NCI-H226 (cell line): Measurements from ENCODE around the gene UBXN7.
"Not testable (repeated sequence)": the region's sequence is repeated elsewhere in the genome, so short reads cannot be mapped to it uniquely, and the experiment has no call there.

ENCODE experiments used
- DNase-seq: peaks from one replicate; pipeline ENCODE4 v3.0.0-alpha.2; 2015

UBXN7 gene

GRCh38 chr3:196315821-196316220 lies 116.4 kb downstream of the UBXN7 start:
- no peak for DNase-seq

GRCh38 chr3:196314597-196314996 lies 117.6 kb downstream of the UBXN7 start:
- DNase-seq, result no peak

- DNase-seq, result not testable (repeated sequence)
Observed at GRCh38 chr3:196314086-196314485, 118.1 kb downstream of the UBXN7 start.

- not testable (repeated sequence) for DNase-seq
Observed at GRCh38 chr3:196302960-196303359, 129.3 kb downstream of the UBXN7 start.

- not testable (repeated sequence) for DNase-seq
Observed at GRCh38 chr3:196302551-196302950, 129.7 kb downstream of the UBXN7 start.

- no peak for DNase-seq
Observed at GRCh38 chr3:196298521-196298920, 133.7 kb downstream of the UBXN7 start.
